ENCODE measurements around the gene ERC2.

DNA sequence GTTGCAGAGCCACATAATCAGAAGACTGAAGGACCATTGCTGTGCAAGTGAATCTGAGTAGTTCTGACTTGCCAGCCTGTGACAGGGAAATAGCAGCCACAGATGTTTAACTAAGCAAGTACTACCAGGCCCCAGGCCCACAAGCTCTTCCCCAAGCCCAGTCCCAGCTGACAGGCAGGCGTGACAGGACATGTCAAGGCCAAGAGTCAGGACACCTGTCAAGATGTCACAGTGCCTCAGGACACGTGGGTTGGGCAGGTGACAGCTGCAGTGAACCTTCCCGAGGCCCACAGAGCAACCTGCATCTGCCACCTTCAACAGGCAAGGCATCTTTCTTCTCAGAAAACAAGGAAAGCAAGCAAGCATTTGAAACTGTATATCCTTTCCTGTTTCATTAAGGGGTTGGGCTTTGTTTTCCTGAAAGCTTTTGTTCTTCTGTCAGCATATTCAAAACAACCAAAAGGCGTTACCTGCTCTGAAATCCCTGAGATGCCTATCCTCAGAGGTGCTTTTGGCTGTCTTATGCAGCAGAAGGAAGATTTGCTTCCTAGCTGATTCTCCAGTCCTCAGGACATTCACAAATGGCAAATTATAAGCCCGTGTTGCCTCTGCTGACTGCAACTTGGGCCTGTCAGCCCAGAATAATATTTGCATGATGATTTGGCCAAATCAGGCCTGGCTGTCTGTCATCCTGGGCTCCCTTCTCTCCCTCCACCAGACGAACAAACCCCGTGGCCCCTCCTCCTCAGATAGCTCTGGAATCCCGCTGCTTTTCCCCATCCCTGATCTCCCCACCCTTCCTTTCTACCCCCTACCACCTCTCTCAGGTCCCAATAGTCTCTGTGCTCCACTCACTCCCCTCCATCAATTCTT, 809.3 kb downstream of the ERC2 start:
- TF ChIP-seq, protein P1, sequence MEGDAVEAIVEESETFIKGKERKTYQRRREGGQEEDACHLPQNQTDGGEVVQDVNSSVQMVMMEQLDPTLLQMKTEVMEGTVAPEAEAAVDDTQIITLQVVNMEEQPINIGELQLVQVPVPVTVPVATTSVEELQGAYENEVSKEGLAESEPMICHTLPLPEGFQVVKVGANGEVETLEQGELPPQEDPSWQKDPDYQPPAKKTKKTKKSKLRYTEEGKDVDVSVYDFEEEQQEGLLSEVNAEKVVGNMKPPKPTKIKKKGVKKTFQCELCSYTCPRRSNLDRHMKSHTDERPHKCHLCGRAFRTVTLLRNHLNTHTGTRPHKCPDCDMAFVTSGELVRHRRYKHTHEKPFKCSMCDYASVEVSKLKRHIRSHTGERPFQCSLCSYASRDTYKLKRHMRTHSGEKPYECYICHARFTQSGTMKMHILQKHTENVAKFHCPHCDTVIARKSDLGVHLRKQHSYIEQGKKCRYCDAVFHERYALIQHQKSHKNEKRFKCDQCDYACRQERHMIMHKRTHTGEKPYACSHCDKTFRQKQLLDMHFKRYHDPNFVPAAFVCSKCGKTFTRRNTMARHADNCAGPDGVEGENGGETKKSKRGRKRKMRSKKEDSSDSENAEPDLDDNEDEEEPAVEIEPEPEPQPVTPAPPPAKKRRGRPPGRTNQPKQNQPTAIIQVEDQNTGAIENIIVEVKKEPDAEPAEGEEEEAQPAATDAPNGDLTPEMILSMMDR (IDR thresholded peaks at IDR 0.05) = no peak
- no peak for TF ChIP-seq POLR2A (IDR thresholded peaks at IDR 0.05)

Measured in breast epithelium (tissue), 3 donors.